ENCODE data around the gene ADAM23.

DNA sequence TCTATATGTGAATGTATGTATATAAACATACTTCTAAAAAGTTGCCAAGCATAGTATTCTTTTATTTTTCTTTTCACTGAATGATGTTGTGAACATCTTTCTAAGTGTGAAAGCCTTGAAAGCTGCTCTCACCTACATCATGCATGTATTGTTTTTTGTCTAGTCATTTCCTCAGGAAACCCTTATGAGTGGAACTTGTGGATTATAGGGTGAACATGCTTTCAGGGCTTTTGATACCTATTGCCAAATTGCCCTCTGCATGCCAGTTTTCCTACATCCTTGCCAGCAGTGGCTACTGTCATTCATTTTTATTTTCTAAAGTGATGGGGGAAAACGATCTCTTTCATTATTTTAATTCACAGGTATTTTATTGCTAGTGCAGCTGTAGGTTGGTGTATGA is 78.3 kb downstream of the ADAM23 start:
- TF ChIP-seq CTCF (IDR thresholded peaks at IDR 0.05) (no peak), POLR2A (IDR thresholded peaks at IDR 0.05) (no peak)

Measured in body of pancreas (tissue), 4 donors.